SK-N-SH treated with all-trans-retinoic acid at 6 μM for 48 hours (cell line): ENCODE results near the gene SELENOI.
A peak's percentile ranks its signal among the peaks of the same experiment; 100 is the strongest.

Experiments
- ATAC-seq: fragments of 200-7000 bp; cut with Tn5 transposase; 3 replicates; pipeline ENCODE4 v1.9.1; 2020; ENCODE audit warnings: mild to moderate bottlenecking, moderate library complexity
- ARNTL ChIP-seq: fragments of 450-650 bp; formaldehyde crosslinking; IDR thresholded peaks from 2 replicates; pipeline ENCODE4 v1.5.0; 2020; ENCODE audit warnings: low read depth, mild to moderate bottlenecking, moderate library complexity, borderline replicate concordance
- BACH2 ChIP-seq: fragments of 250-450 bp; sonication (Bioruptor Pico); IDR thresholded peaks from 2 replicates; pipeline ENCODE4 v1.9.0; 2021; ENCODE audit warnings: mild to moderate bottlenecking, borderline replicate concordance
- CREB5 ChIP-seq: fragments of 250-450 bp; sonication (Bioruptor Pico); IDR thresholded peaks from 2 replicates; pipeline ENCODE4 v1.5.1; 2020; ENCODE audit warnings: low read depth, mild to moderate bottlenecking, moderate library complexity
- CSDC2 ChIP-seq: fragments of 250-450 bp; sonication (Bioruptor Pico); IDR thresholded peaks from 2 replicates; pipeline ENCODE4 v1.5.0; 2020; ENCODE audit warnings: mild to moderate bottlenecking, moderate library complexity
- ESRRG ChIP-seq: fragments of 250-450 bp; sonication (Bioruptor Pico); IDR thresholded peaks from 2 replicates; pipeline ENCODE4 v1.6.1; 2021; ENCODE audit warnings: mild to moderate bottlenecking
- GLIS3 ChIP-seq: fragments of 250-450 bp; sonication (Bioruptor Pico); IDR thresholded peaks from 2 replicates; pipeline ENCODE4 v1.5.0; 2020; ENCODE audit warnings: mild to moderate bottlenecking, moderate library complexity
- ISL1 ChIP-seq: fragments of 250-450 bp; sonication (Bioruptor Pico); IDR thresholded peaks from 2 replicates; pipeline ENCODE4 v2.1.2; 2022; ENCODE audit warnings: mild to moderate bottlenecking, moderate library complexity
- OSR1 ChIP-seq: fragments of 250-450 bp; sonication (Bioruptor Pico); IDR thresholded peaks from 2 replicates; pipeline ENCODE4 v1.8.0; 2022; ENCODE audit warnings: moderate library complexity, mild to moderate bottlenecking, inconsistent platforms
- POU6F1 ChIP-seq: fragments of 250-450 bp; sonication (Bioruptor Pico); IDR thresholded peaks from 2 replicates; pipeline ENCODE4 v1.8.0; 2021; ENCODE audit warnings: low read depth, mild to moderate bottlenecking, moderate library complexity, borderline replicate concordance
- PPARA ChIP-seq: fragments of 250-450 bp; sonication (Bioruptor Pico); IDR thresholded peaks from 2 replicates; pipeline ENCODE4 v1.5.0; 2020; ENCODE audit warnings: mild to moderate bottlenecking, borderline replicate concordance
- RARB ChIP-seq: fragments of 250-450 bp; sonication (Bioruptor Pico); IDR thresholded peaks from 2 replicates; pipeline ENCODE4 v1.8.0; 2021; ENCODE audit warnings: mild to moderate bottlenecking, moderate library complexity
- TOX ChIP-seq: fragments of 250-450 bp; sonication (Bioruptor Pico); IDR thresholded peaks from 2 replicates; pipeline ENCODE4 v1.8.0; 2021; ENCODE audit warnings: mild to moderate bottlenecking, moderate library complexity, borderline replicate concordance
- ZC3H10 ChIP-seq: fragments of 250-450 bp; sonication (Bioruptor Pico); IDR thresholded peaks from 2 replicates; pipeline ENCODE4 v1.5.1; 2021; ENCODE audit warnings: mild to moderate bottlenecking, moderate library complexity
- ZFP3 ChIP-seq: fragments of 250-450 bp; sonication (Bioruptor Pico); IDR thresholded peaks from 2 replicates; pipeline ENCODE4 v1.5.0; 2020; ENCODE audit warnings: mild to moderate bottlenecking, moderate library complexity
- ZFP30 ChIP-seq: fragments of 450-650 bp; formaldehyde crosslinking; IDR thresholded peaks from 2 replicates; pipeline ENCODE4 v1.5.0; 2022; ENCODE audit warnings: mild to moderate bottlenecking, moderate library complexity
- ZNF565 ChIP-seq: fragments of 450-650 bp; formaldehyde crosslinking; conservative IDR thresholded peaks from 2 replicates; pipeline ENCODE4 v1.5.0; 2020; ENCODE audit warnings: low read depth, mild to moderate bottlenecking, moderate library complexity
- ZNF70 ChIP-seq: fragments of 450-650 bp; formaldehyde crosslinking; IDR thresholded peaks from 2 replicates; pipeline ENCODE4 v1.5.0; 2020; ENCODE audit warnings: mild to moderate bottlenecking, moderate library complexity
- ZNF8 ChIP-seq: fragments of 450-650 bp; formaldehyde crosslinking; IDR thresholded peaks from 2 replicates; pipeline ENCODE4 v1.5.0; 2020; ENCODE audit warnings: mild to moderate bottlenecking, moderate library complexity
- TF ChIP-seq, protein P1 (sequence below): fragments of 250-450 bp; sonication (Bioruptor Pico); IDR thresholded peaks from 2 replicates; pipeline ENCODE4 v1.5.0; 2020; ENCODE audit warnings: mild to moderate bottlenecking, moderate library complexity
- TF ChIP-seq, protein P2 (sequence below): fragments of 250-450 bp; sonication (Bioruptor Pico); IDR thresholded peaks from 2 replicates; pipeline ENCODE4 v1.8.0; 2020; ENCODE audit warnings: mild to moderate bottlenecking, moderate library complexity, borderline replicate concordance
- TF ChIP-seq, protein P3 (sequence below): fragments of 250-450 bp; sonication (Bioruptor Pico); IDR thresholded peaks from 2 replicates; pipeline ENCODE4 v1.5.1; 2021; ENCODE audit warnings: mild to moderate bottlenecking, moderate library complexity

The SELENOI gene

DNA sequence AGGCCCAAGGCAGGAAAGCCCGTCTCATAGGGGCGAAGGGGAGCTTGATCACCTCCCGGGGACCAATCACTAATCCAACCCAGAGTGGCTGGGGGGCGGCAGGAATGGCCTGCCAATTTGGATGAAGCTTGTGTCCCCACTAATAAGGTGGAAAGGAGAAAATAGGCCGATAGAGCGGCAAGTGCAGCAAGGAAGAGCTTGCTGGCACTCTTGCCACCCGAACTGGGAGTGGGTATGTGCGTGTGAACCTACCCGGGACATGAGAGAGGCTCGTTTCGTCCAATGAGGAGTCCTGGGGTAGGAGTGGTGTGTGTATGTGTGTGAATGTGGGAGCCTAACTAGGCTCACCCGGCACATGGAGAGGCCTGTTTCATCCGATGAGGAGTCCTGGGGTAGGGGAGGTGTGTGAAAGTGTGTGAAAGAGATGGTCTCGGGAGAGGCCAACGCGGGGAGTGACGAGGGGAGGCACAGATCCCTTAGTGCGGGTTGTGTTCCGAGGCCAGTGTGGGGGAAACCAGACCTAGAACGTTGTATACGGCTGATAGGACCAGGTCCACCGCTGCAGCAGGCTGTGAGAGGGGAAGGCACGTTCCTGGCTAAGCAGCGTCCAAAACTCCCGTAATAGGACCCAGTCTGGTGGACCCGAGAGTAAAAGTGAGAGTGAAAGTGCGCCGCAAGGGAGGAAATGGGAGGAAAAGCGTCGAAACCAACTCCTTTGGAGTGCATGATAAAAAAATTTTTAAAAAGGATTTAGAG, 47.1 kb upstream of the SELENOI start:
- ATAC-seq: no peak
- TF ChIP-seq PPARA (no peak), RARB (no peak), BACH2 (CRISPR knock-in tag) (no peak), OSR1 (CRISPR knock-in tag) (no peak)

GRCh38 chr2:26299471-26300101, 46.4 kb upstream of the SELENOI start:
- ATAC-seq: peak; percentile 70
- TF ChIP-seq BACH2 (CRISPR knock-in tag) (no peak), OSR1 (CRISPR knock-in tag) (no peak), GLIS3 (CRISPR knock-in tag) (no peak), ZC3H10 (CRISPR knock-in tag) (no peak), RARB (no peak), POU6F1 (CRISPR knock-in tag) (no peak), TOX (CRISPR knock-in tag) (no peak), CREB5 (CRISPR knock-in tag) (no peak), ESRRG (no peak), ZNF70 (no peak), ZNF8 (CRISPR knock-in tag) (no peak), ARNTL (CRISPR knock-in tag) (no peak), PPARA (no peak), ISL1 (CRISPR knock-in tag) (no peak), ZNF565 (no peak)
- TF ChIP-seq, protein P1, sequence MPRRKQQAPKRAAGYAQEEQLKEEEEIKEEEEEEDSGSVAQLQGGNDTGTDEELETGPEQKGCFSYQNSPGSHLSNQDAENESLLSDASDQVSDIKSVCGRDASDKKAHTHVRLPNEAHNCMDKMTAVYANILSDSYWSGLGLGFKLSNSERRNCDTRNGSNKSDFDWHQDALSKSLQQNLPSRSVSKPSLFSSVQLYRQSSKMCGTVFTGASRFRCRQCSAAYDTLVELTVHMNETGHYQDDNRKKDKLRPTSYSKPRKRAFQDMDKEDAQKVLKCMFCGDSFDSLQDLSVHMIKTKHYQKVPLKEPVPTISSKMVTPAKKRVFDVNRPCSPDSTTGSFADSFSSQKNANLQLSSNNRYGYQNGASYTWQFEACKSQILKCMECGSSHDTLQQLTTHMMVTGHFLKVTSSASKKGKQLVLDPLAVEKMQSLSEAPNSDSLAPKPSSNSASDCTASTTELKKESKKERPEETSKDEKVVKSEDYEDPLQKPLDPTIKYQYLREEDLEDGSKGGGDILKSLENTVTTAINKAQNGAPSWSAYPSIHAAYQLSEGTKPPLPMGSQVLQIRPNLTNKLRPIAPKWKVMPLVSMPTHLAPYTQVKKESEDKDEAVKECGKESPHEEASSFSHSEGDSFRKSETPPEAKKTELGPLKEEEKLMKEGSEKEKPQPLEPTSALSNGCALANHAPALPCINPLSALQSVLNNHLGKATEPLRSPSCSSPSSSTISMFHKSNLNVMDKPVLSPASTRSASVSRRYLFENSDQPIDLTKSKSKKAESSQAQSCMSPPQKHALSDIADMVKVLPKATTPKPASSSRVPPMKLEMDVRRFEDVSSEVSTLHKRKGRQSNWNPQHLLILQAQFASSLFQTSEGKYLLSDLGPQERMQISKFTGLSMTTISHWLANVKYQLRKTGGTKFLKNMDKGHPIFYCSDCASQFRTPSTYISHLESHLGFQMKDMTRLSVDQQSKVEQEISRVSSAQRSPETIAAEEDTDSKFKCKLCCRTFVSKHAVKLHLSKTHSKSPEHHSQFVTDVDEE (CRISPR knock-in tag): no peak
- TF ChIP-seq, protein P2, sequence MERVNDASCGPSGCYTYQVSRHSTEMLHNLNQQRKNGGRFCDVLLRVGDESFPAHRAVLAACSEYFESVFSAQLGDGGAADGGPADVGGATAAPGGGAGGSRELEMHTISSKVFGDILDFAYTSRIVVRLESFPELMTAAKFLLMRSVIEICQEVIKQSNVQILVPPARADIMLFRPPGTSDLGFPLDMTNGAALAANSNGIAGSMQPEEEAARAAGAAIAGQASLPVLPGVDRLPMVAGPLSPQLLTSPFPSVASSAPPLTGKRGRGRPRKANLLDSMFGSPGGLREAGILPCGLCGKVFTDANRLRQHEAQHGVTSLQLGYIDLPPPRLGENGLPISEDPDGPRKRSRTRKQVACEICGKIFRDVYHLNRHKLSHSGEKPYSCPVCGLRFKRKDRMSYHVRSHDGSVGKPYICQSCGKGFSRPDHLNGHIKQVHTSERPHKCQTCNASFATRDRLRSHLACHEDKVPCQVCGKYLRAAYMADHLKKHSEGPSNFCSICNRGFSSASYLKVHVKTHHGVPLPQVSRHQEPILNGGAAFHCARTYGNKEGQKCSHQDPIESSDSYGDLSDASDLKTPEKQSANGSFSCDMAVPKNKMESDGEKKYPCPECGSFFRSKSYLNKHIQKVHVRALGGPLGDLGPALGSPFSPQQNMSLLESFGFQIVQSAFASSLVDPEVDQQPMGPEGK (CRISPR knock-in tag): no peak

- no peak for ATAC-seq
- no peak for TF ChIP-seq TOX (CRISPR knock-in tag)
- TF ChIP-seq, protein P3, sequence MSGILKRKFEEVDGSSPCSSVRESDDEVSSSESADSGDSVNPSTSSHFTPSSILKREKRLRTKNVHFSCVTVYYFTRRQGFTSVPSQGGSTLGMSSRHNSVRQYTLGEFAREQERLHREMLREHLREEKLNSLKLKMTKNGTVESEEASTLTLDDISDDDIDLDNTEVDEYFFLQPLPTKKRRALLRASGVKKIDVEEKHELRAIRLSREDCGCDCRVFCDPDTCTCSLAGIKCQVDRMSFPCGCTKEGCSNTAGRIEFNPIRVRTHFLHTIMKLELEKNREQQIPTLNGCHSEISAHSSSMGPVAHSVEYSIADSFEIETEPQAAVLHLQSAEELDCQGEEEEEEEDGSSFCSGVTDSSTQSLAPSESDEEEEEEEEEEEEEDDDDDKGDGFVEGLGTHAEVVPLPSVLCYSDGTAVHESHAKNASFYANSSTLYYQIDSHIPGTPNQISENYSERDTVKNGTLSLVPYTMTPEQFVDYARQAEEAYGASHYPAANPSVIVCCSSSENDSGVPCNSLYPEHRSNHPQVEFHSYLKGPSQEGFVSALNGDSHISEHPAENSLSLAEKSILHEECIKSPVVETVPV (CRISPR knock-in tag): no peak
- no peak for TF ChIP-seq RARB
- no peak for TF ChIP-seq ZFP30 (CRISPR knock-in tag)
- no peak for TF ChIP-seq ZC3H10 (CRISPR knock-in tag)
- TF ChIP-seq, protein P1 (CRISPR knock-in tag): no peak
- no peak for TF ChIP-seq PPARA
- TF ChIP-seq GLIS3 (CRISPR knock-in tag): no peak
- TF ChIP-seq ESRRG: no peak
- TF ChIP-seq CSDC2 (CRISPR knock-in tag): no peak
- no peak for TF ChIP-seq BACH2 (CRISPR knock-in tag)
- no peak for TF ChIP-seq ARNTL (CRISPR knock-in tag)
- no peak for TF ChIP-seq ZFP3 (CRISPR knock-in tag)
- TF ChIP-seq POU6F1 (CRISPR knock-in tag): no peak
- TF ChIP-seq ZNF70: no peak
- no peak for TF ChIP-seq ISL1 (CRISPR knock-in tag)
Observed at GRCh38 chr2:26300234-26300925, 45.6 kb upstream of the SELENOI start.
